Inflammatory macrophage treated with lipopolysaccharide for 4 hours (primary cell): ENCODE data around the gene GPR149.
"Not testable (repeated sequence)": the region's sequence is repeated elsewhere in the genome, so short reads cannot be mapped to it uniquely, and the experiment has no call there.

Experiments used
- DNase-seq: peaks from one replicate; pipeline ENCODE4 v3.0.0-alpha.2; 2020

Gene GPR149, protein sequence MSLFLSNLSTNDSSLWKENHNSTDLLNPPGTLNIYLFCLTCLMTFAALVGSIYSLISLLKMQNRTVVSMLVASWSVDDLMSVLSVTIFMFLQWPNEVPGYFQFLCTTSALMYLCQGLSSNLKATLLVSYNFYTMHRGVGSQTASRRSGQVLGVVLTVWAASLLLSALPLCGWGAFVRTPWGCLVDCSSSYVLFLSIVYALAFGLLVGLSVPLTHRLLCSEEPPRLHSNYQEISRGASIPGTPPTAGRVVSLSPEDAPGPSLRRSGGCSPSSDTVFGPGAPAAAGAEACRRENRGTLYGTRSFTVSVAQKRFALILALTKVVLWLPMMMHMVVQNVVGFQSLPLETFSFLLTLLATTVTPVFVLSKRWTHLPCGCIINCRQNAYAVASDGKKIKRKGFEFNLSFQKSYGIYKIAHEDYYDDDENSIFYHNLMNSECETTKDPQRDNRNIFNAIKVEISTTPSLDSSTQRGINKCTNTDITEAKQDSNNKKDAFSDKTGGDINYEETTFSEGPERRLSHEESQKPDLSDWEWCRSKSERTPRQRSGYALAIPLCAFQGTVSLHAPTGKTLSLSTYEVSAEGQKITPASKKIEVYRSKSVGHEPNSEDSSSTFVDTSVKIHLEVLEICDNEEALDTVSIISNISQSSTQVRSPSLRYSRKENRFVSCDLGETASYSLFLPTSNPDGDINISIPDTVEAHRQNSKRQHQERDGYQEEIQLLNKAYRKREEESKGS

DNA sequence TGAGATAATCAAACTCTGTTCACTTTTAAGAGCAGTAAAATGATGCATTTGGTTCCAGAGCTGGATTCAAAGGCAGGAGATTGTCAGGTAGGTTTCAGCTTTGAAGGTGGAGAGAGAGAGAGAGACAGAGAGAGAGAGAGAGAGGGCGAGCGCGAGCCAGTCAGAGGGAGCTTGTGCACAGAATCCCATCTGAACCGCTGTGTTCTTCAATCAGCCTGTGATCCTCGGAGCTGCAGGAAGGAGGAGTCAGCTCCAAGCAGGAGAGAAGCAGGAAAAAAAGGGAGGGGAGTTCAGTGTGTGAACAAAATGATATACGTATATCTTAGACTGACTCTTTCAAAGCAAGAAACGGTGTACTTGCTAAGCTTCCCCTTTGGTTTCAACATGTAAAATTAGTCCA is at the start of gene GPR149:
TSS of gene GPR149 (minus strand) at position 177 of the 400 bp plus-strand sequence. CDS start 575 bp downstream, outside the sequence.
- DNase-seq, result no peak

- no peak for DNase-seq
These were observed 43.8 kb upstream of the GPR149 start for GRCh38 chr3:154473769-154474168.

- DNase-seq, result peak; percentile 3
These were observed 39.6 kb upstream of the GPR149 start for GRCh38 chr3:154469585-154469984.

DNA sequence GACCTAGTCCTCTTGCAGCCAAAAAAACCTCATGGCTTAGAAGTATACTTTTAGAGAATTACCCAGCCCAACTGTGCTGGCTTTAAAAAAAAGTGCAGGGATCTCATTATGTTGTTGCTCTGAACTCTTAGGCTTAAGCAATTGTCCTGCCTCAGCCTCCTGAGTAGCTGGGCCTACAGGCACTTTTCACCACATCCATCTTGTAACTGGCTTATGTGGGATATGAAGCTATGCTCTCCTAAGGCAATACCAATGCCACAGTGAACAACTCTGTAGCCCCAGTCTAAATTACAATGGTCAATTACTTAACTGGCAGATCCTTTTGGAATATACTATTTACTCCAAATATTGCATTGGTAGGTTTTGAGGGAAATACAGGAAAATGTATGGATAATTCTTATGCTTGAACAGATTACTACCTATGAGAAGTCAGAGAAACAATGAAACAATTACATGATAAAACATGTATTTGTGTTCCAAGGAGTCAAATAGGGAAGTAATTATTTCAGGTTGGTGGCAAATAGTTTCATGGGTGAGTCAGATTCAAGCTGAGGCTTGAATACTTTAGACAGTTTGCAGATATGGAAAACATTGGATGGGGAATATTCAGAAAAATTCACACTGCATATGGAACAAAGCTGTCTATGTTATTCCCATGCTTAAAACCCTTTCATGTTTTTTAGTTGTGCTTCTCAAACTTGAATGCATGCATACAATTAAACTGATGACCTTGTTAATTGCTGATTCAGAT is 34.6 kb upstream of the GPR149 start:
- no peak for DNase-seq

DNA sequence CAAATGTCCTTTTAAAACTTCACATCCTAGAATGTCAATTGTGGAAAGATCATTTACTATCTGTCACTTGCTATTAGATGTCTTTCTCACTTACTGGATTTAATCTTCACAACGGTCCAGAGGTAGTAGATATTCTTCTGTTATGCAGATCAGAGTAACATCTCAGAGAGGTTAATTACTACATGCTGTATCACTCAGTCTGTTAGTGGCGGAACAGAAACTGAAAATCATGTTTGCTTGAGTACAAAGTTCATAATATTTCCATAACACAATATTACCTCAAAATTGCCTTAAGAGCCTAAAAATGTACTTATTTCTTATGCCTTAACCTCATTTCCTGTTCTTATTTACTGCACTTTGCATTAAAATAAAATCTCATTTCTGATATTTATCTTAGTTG is 28.6 kb upstream of the GPR149 start:
- DNase-seq, result no peak

- DNase-seq, result not testable (repeated sequence)
These were observed 9.1 kb upstream of the GPR149 start for GRCh38 chr3:154439081-154439480.

- no peak for DNase-seq
These were observed 1.1 kb upstream of the GPR149 start for GRCh38 chr3:154431043-154431442.

DNA sequence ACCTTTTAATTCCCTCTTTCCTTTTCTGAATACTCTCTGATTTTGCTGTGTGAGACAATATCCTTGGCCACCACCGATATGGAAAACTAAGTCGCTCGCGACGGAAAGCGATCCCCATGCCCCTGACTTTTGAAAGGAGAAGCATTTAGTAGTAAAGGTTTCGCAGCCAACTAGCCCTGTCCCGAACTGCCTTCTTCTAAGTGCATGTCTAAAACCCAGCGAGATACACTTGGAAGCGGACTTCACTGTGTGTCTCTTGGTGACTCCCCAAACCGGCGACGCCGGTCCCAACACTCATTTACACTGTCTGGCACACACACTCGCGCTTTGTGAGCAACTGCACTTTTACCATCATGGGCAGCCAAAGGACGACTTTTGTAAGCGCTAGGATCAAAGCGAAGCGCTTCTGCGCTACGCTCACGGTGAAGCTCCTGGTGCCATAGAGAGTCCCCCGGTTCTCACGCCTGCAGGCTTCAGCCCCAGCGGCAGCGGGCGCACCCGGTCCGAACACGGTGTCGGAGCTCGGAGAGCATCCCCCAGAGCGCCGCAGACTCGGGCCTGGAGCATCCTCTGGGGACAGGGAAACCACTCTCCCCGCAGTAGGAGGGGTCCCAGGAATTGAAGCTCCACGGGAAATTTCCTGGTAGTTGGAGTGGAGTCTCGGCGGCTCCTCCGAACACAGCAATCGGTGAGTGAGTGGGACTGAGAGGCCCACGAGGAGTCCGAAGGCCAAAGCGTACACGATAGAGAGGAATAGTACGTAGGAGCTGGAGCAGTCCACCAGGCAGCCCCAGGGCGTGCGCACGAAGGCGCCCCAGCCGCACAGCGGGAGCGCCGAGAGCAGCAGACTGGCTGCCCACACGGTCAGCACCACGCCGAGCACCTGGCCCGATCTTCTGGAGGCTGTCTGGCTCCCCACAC is 1.4 kb downstream of the GPR149 start:
- no peak for DNase-seq

GRCh38 chr3:154427685-154428285 is 2.2 kb downstream of the GPR149 start:
- no peak for DNase-seq

DNA sequence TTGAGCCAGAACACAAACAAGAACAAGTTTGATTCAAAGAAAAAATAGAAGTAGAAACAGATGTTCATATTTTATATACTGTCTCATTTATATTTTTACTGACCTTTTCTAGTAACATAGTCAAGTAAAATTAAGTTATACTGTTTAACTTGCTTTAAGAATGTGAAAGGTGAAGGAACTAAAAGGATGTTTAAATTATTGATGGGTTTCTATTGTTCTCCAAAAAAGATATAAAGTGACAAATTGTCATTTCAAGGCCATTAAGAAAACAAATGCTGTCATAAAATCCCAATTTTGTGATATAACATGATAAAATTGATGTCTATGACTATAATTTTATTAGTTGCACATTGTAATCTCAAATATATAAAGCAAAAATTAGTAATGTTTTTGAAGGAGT is 7.3 kb downstream of the GPR149 start:
- DNase-seq, result no peak

GRCh38 chr3:154421083-154421482 is 8.9 kb downstream of the GPR149 start:
- no peak for DNase-seq

- no peak for DNase-seq
These were observed 31.7 kb downstream of the GPR149 start for GRCh38 chr3:154398084-154398967.

DNA sequence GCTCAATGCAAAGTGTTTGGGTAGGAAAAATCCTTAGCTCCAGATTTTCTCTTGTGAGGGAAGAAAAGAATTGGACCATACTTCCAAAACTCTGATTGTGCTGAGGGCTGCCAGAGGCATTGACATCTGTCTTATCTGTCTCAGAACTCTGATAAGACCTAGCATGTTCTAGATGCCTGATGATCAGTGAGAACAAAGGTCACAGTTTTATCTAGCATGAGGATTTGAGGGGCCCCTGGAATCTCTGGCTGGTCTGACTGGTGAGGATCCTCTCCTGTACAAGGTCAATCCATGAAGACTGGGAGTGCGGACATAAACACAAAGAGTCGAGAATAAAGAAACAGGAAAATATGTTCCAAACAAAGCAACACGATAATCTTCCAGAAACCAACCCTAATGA is 40.1 kb downstream of the GPR149 start:
- no peak for DNase-seq

DNA sequence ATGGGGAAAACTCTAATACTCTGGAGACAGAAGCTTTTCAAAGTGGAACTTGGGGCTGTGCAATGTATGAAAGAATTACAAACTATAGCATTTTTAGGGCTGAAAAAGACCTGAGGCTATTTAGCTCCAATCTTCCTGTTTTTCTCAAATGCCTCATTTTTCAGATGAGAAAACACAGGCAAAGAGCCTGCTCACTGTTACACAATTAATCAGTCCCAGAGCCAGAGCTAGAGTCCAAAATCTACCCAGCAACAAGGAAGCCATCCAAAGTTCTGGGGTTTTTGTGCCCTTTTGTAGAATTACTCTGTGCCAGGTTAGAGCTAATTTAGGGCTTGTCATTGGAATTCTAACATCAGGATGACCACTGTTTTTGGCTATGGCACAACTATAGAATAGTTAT is 45.5 kb downstream of the GPR149 start:
- DNase-seq, result no peak

GRCh38 chr3:154378311-154378710 is 51.7 kb downstream of the GPR149 start:
- DNase-seq, result no peak

DNA sequence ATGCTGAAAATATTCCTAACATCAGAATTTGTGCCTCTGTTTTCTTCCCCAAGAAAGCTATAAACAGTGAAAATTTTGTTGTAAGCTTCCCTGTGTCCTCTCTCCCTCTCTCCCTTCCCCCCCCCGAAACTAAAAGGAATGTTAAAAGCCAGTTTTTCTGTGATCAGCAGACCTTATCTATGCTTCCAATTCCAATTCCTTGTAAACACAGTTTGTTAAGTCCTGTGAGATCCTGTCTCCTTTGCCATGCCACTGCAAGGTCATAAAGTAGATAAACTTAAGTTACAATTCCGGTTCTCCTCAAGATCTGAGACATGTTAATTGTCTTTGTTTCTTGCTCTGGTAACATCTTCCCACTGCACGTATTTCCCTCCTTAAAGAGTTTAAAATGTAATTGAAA is 62.8 kb downstream of the GPR149 start:
- DNase-seq, result no peak

DNA sequence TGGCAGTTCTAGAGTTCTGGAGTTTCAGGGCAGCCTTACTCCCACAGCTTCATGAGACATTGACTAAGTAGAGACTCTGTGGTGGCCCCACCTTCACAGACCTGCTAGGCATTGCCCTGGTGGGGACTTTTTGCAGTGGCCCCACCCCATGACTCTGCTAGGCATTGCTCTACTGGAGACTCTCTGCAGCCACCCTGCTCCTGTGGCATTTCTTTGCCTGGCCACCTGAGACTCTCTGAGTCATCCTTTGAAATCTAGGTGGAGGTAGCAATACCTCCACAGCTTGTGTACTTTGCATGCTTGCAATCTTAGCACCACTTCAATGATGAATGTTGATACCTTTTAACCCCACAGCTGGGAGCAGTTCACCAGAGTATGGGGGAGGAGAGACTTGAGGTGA is 65.1 kb downstream of the GPR149 start:
- DNase-seq, result no peak

DNA sequence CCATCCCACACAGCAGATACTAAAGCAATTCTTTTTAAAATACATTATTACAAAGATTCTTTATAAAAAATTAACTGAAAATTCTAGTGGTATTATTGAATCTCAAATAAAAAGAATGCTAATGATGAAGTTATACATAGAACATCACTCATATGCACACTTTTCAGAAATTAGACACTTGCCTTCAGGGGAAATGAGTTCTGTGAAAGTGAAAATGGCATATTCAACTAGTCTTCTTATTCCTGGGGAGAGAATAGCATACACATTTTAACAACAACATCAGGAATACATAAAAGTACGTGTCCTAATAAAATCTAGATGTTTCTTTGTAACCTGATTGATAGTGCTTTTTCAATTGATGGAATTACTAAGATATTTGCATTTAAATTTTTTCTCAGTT is 68.9 kb downstream of the GPR149 start:
- no peak for DNase-seq

GRCh38 chr3:154356009-154356408 is 74.0 kb downstream of the GPR149 start:
- no peak for DNase-seq

- DNase-seq, result no peak
These were observed 80.8 kb downstream of the GPR149 start for GRCh38 chr3:154349223-154349622.
